Nephron progenitor cell (in vitro differentiated cells): ENCODE measurements around the gene LCT.

Experiments
- DNase-seq: peaks from one replicate; pipeline ENCODE4 v3.0.0; 2021
- H3K27ac Mint-ChIP-seq: 2 replicates; pipeline ENCODE4 v1.8.0; 2021; ENCODE audit warnings: mild to moderate bottlenecking, moderate library complexity, mixed read lengths
- H3K27me3 Mint-ChIP-seq: 2 replicates; pipeline ENCODE4 v1.8.0; 2021; ENCODE audit warnings: mild to moderate bottlenecking, low read depth, mixed read lengths; ENCODE audit not compliant: poor library complexity
- H3K36me3 Mint-ChIP-seq: 2 replicates; pipeline ENCODE4 v1.8.0; 2021; ENCODE audit warnings: low read depth, mixed read lengths
- H3K4me1 Mint-ChIP-seq: 2 replicates; pipeline ENCODE4 v1.8.0; 2021; ENCODE audit warnings: mixed read lengths
- H3K4me3 Mint-ChIP-seq: 2 replicates; pipeline ENCODE4 v1.8.0; 2021; ENCODE audit warnings: mild to moderate bottlenecking, moderate library complexity, mixed read lengths
- H3K9me3 Mint-ChIP-seq: 2 replicates; pipeline ENCODE4 v1.8.0; 2021; ENCODE audit warnings: mild to moderate bottlenecking, moderate library complexity, mixed read lengths
- CTCF ChIP-seq: fragments of 200-600 bp; sonication (generic); IDR thresholded peaks from 2 replicates; pipeline ENCODE4 v1.5.0; 2021; ENCODE audit warnings: antibody characterized with exemption

LCT gene

GRCh38 chr2:135874777-135875365 lies 37.9 kb upstream of the LCT start:
- TF ChIP-seq CTCF = no peak
- peaks cover 13% of the 10 kb centered on the region for H3K9me3 Mint-ChIP-seq
- peak overlapping the region; percentile 38 for H3K27ac Mint-ChIP-seq
- DNase-seq = no peak
- H3K4me1 Mint-ChIP-seq = peaks cover 35% of the 10 kb centered on the region
- peak overlapping the region; percentile 87 for H3K4me3 Mint-ChIP-seq
- H3K36me3 Mint-ChIP-seq = peaks cover 48% of the 10 kb centered on the region
- peaks cover 6% of the 10 kb centered on the region for H3K27me3 Mint-ChIP-seq

DNA sequence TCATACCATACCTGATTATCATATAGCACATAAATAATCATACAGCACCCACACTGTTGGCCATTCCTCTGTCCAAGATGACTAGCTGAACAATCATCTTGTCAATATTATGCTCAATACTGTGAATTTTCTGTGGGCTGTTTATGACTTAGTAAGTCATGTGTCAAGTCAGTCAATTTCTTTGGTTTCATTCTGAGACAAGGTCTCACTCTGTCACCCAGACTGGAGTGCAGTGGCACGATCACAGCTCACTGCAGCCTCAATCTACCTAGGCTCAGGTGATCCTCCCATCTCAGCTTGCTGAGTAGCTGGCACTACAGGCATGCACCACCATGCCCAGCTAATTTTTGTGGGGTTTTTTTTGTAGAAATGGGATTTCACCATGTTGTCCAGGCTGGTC lies 33.6 kb upstream of the LCT start:
- Mint-ChIP-seq H3K27me3 (no peaks in the 10 kb centered on the region), H3K27ac (no peak overlapping the region), H3K36me3 (peaks cover 84% of the 10 kb centered on the region), H3K4me1 (peaks cover 29% of the 10 kb centered on the region), H3K9me3 (no peaks in the 10 kb centered on the region), H3K4me3 (no peak overlapping the region)
- DNase-seq = no peak
- no peak for TF ChIP-seq CTCF

- no peak for DNase-seq
- Mint-ChIP-seq H3K9me3 (no peaks in the 10 kb centered on the region), H3K27ac (no peak overlapping the region), H3K4me1 (no peaks in the 10 kb centered on the region), H3K27me3 (peaks cover 2% of the 10 kb centered on the region), H3K36me3 (peaks cover 83% of the 10 kb centered on the region), H3K4me3 (no peak overlapping the region)
- TF ChIP-seq CTCF = no peak
Observed at GRCh38 chr2:135863233-135863632, 26.2 kb upstream of the LCT start.

GRCh38 chr2:135862718-135863117 lies 25.7 kb upstream of the LCT start:
- Mint-ChIP-seq H3K27me3 (peaks cover 2% of the 10 kb centered on the region), H3K4me3 (no peak overlapping the region), H3K9me3 (no peaks in the 10 kb centered on the region), H3K36me3 (peaks cover 81% of the 10 kb centered on the region), H3K27ac (no peak overlapping the region), H3K4me1 (no peaks in the 10 kb centered on the region)
- no peak for TF ChIP-seq CTCF
- DNase-seq = no peak

DNA sequence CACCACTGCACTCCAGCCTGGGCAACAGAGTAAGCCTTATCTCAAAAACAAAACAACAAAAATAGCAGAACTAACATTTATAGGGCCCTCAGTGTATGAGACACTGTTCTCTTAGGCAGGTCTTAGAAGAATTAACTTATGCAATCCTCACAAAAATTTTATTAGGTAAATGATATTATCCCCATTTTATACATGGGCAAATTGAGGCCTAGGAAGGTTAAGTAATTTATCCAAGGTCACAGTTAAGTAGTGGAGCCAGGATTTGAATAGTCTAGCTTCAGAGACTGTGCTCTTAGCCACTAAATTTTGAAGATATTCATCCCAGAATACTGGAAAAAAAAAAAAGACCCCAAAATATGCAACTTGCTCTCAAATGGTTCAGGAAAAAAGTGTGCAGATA lies 16.4 kb upstream of the LCT start:
- Mint-ChIP-seq H3K27ac (no peak overlapping the region), H3K9me3 (no peaks in the 10 kb centered on the region), H3K36me3 (peaks cover 66% of the 10 kb centered on the region), H3K27me3 (no peaks in the 10 kb centered on the region), H3K4me1 (peaks cover 5% of the 10 kb centered on the region), H3K4me3 (no peak overlapping the region)
- DNase-seq = no peak
- no peak for TF ChIP-seq CTCF

DNA sequence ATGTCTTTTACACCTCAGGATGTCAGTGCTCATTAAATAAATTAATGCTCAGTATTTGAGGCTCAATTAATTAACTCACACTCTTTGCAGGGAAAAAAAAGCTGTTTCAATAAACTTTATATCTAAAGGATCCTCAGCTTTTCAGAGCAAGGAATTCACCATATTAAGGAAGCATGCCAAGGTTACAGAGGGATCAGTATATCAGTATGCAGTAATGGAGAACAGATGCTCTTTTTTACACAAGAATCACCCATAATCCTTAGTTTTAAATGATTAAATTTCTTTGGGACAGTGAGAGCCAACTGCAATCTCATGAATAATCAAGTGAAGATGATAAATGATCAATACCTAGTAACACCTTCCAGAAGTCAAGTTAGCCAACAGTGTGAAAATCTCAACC lies 14.9 kb upstream of the LCT start:
- peak overlapping the region; percentile 42 for H3K27ac Mint-ChIP-seq
- H3K9me3 Mint-ChIP-seq = no peaks in the 10 kb centered on the region
- H3K4me1 Mint-ChIP-seq = peaks cover 5% of the 10 kb centered on the region
- no peaks in the 10 kb centered on the region for H3K27me3 Mint-ChIP-seq
- no peak for TF ChIP-seq CTCF
- peaks cover 64% of the 10 kb centered on the region for H3K36me3 Mint-ChIP-seq
- no peak overlapping the region for H3K4me3 Mint-ChIP-seq
- DNase-seq = no peak
